Common myeloid progenitor, CD34-positive (primary cell): ENCODE results near the gene GIT2.

Experiments
- CTCF ChIA-PET: fragments of 350-600 bp; sonication (Branson Sonifier 250); formaldehyde crosslinking; loops from one replicate; lab custom pipeline; 2021; ENCODE audit warnings: antibody characterized with exemption; lab: Charles Lee
- POLR2A ChIA-PET: fragments of 350-600 bp; sonication (Branson Sonifier 250); formaldehyde crosslinking; loops from one replicate; lab custom pipeline; 2021; ENCODE audit warnings: antibody characterized with exemption; lab: Charles Lee
- DNase-seq, 3 donors: peaks; one replicate each; pipeline versions ENCODE4 v3.0.0 to v3.0.0-alpha.2; 2013
- H3K27ac ChIP-seq, 2 experiments: 1 replicate in 1 of 2; 2 replicates in 1 of 2; pipeline ENCODE4 v1.7.0; 2013; ENCODE audit warnings: inconsistent platforms in 2 of 2, low read length in 2 of 2, mild to moderate bottlenecking in 2 of 2, low read depth in 1 of 2, moderate library complexity in 1 of 2; ENCODE audit not compliant: severe bottlenecking in 2 of 2, insufficient read depth in 1 of 2, poor library complexity in 1 of 2
- H3K27me3 ChIP-seq, 5 experiments: replicated peaks in 2 of 5; 1 replicate in 3 of 5; 2 replicates in 2 of 5; pipeline versions ENCODE4 v1.6.1 to v1.7.0; 2013; ENCODE audit warnings: low read length in 4 of 5, mild to moderate bottlenecking in 2 of 5, moderate library complexity in 2 of 5, inconsistent platforms in 1 of 5; ENCODE audit not compliant: insufficient read depth in 5 of 5, control insufficient read depth in 4 of 5
- H3K36me3 ChIP-seq, 4 experiments: 1 replicate in 2 of 4; 2 replicates in 2 of 4; pipeline versions ENCODE4 v1.6.1 to v1.7.0; 2013; ENCODE audit warnings: low read length in 3 of 4, control low read depth in 1 of 4, mild to moderate bottlenecking in 1 of 4; ENCODE audit not compliant: control insufficient read depth in 4 of 4, insufficient read depth in 4 of 4
- H3K4me1 ChIP-seq, 4 experiments: 1 replicate in 3 of 4; 2 replicates in 1 of 4; pipeline versions ENCODE4 v1.6.1 to v1.7.1; 2013; ENCODE audit warnings: low read length in 3 of 4, mild to moderate bottlenecking in 3 of 4, control low read depth in 1 of 4, inconsistent platforms in 1 of 4, moderate library complexity in 1 of 4; ENCODE audit not compliant: control insufficient read depth in 4 of 4, insufficient read depth in 4 of 4; ENCODE audit errors: control extremely low read depth in 1 of 4
- H3K4me3 ChIP-seq, 7 experiments: 1 replicate in 4 of 7; 2 replicates in 3 of 7; pipeline versions ENCODE4 v1.5.1 to v1.7.0; 2013; ENCODE audit warnings: mild to moderate bottlenecking in 7 of 7, low read length in 6 of 7, moderate library complexity in 6 of 7, inconsistent platforms in 2 of 7, low read depth in 2 of 7, control low read depth in 1 of 7; ENCODE audit not compliant: insufficient read depth in 4 of 7, control insufficient read depth in 1 of 7; ENCODE audit errors: extremely low read depth in 1 of 7
- H3K9me3 ChIP-seq, 5 experiments: 1 replicate in 4 of 5; 2 replicates in 1 of 5; pipeline versions ENCODE4 v1.6.1 to v1.7.1; 2013; ENCODE audit warnings: low read length in 4 of 5, mild to moderate bottlenecking in 2 of 5, inconsistent platforms in 1 of 5, low read depth in 1 of 5, moderate library complexity in 1 of 5; ENCODE audit not compliant: control insufficient read depth in 4 of 5, insufficient read depth in 2 of 5; ENCODE audit errors: control extremely low read depth in 1 of 5
- WGBS: methylation state at CpG from one replicate; pipeline ENCODE4 v1.1.5; 2013; ENCODE audit not compliant: insufficient coverage; 5-methylcytosine and 5-hydroxymethylcytosine counted together

Gene GIT2

GRCh38 chr12:109915171-109916040 lies 80.8 kb downstream of the GIT2 start:
- Histone ChIP-seq H3K27ac (no peak overlapping the region), H3K4me3 (no peak overlapping the region), H3K9me3 (no peaks in the 10 kb centered on the region), H3K27me3 (no peaks in the 10 kb centered on the region), H3K4me1 (no peaks in the 10 kb centered on the region), H3K36me3 (peaks cover 28 to 91% (median 72%) of the 10 kb centered on the region in 4 experiments)
- DNase-seq = no peak
- ChIA-PET POLR2A (no interaction called here), CTCF (interaction anchor here (1.0 to 1.8 kb wide), 4 partner anchors 9 to 62 kb away, joined by 3 to 9 read pairs (median 4); no protein-coding TSS in a partner anchor)
- WGBS = 94% methylated on average over 25 of the region's 26 CpGs

GRCh38 chr12:109914461-109914860 lies 81.7 kb downstream of the GIT2 start:
- H3K36me3 ChIP-seq = peaks cover 18 to 89% (median 70%) of the 10 kb centered on the region in 4 experiments
- POLR2A ChIA-PET = no interaction called here

GRCh38 chr12:109912855-109913321 lies 83.3 kb downstream of the GIT2 start:
- H3K9me3 ChIP-seq = no peaks in the 10 kb centered on the region
- 97% methylated on average over 12 of the region's 12 CpGs for WGBS
- no peak overlapping the region for H3K27ac ChIP-seq
- peaks cover 14 to 90% (median 78%) of the 10 kb centered on the region in 4 experiments for H3K36me3 ChIP-seq
- ChIA-PET POLR2A (no interaction called here), CTCF (no interaction called here)
- DNase-seq = no peak
- H3K4me1 ChIP-seq = no peaks in the 10 kb centered on the region
- H3K4me3 ChIP-seq = no peak overlapping the region
- no peaks in the 10 kb centered on the region for H3K27me3 ChIP-seq

More at GRCh38 chr12:109914461-109914860, 81.7 kb downstream of the GIT2 start:
- Histone ChIP-seq H3K4me3 (no peak overlapping the region), H3K9me3 (no peaks in the 10 kb centered on the region), H3K4me1 (no peaks in the 10 kb centered on the region), H3K27ac (no peak overlapping the region), H3K27me3 (no peaks in the 10 kb centered on the region)
- no peak for DNase-seq
- CTCF ChIA-PET = interaction anchor here (1.0 to 1.8 kb wide), 4 partner anchors 10 to 61 kb away, joined by 3 to 9 read pairs (median 4); no protein-coding TSS in a partner anchor
- WGBS = 97% methylated on average over 16 of the region's 16 CpGs

GRCh38 chr12:109910969-109911348 lies 85.2 kb downstream of the GIT2 start:
- H3K4me3 ChIP-seq = no peak overlapping the region
- no peaks in the 10 kb centered on the region for H3K9me3 ChIP-seq
- no peak overlapping the region for H3K27ac ChIP-seq
- ChIA-PET POLR2A (no interaction called here), CTCF (interaction anchor here (1.9 kb wide), 1 partner anchor 20 kb away, joined by 4 read pairs; no protein-coding TSS in a partner anchor)
- H3K27me3 ChIP-seq = no peaks in the 10 kb centered on the region
- 96% methylated on average over 12 of the region's 12 CpGs for WGBS
- no peaks in the 10 kb centered on the region for H3K4me1 ChIP-seq
- peaks cover 10 to 89% (median 79%) of the 10 kb centered on the region in 4 experiments for H3K36me3 ChIP-seq
- peak; percentile 23 to 52 (median 44) for DNase-seq

GRCh38 chr12:109910254-109910968 lies 85.8 kb downstream of the GIT2 start:
- no peaks in the 10 kb centered on the region for H3K4me1 ChIP-seq
- 98% methylated on average over 4 of the region's 8 CpGs for WGBS
- DNase-seq = no peak
- POLR2A ChIA-PET = no interaction called here
- no peak overlapping the region for H3K4me3 ChIP-seq
- H3K36me3 ChIP-seq = peaks cover 9 to 89% (median 79%) of the 10 kb centered on the region in 4 experiments
- no peaks in the 10 kb centered on the region for H3K27me3 ChIP-seq
- no peaks in the 10 kb centered on the region for H3K9me3 ChIP-seq
- no peak overlapping the region for H3K27ac ChIP-seq
- CTCF ChIA-PET = interaction anchor here (1.2 to 1.9 kb wide), 2 partner anchors 21 to 57 kb away, joined by 4 read pairs; no protein-coding TSS in a partner anchor

- H3K36me3 ChIP-seq = peaks cover 9 to 73% (median 60%) of the 10 kb centered on the region in 4 experiments
- H3K9me3 ChIP-seq = no peaks in the 10 kb centered on the region
- peaks cover 8 to 14% (median 12%) of the 10 kb centered on the region in 4 experiments for H3K4me1 ChIP-seq
- no peak for DNase-seq
- CTCF ChIA-PET = no interaction called here
- no peak overlapping the region for H3K4me3 ChIP-seq
- POLR2A ChIA-PET = no interaction called here
- no peaks in the 10 kb centered on the region for H3K27me3 ChIP-seq
- WGBS = 100% methylated on average over 8 of the region's 10 CpGs
- no peak overlapping the region for H3K27ac ChIP-seq
These were observed 90.9 kb downstream of the GIT2 start for GRCh38 chr12:109905301-109905700.
